Mesenchymal stem cell (in vitro differentiated cells and primary cell): Measurements from ENCODE around the gene TDRD7.

Source experiments
- DNase-seq: peaks from one replicate; pipeline ENCODE4 v3.0.0-alpha.2; 2013
- H2AFZ ChIP-seq: one replicate; pipeline ENCODE4 v1.6.1; 2013; ENCODE audit warnings: low read depth, mild to moderate bottlenecking, control low read depth, inconsistent platforms, low read length, moderate library complexity
- H2AK5ac ChIP-seq: 2 replicates; pipeline ENCODE4 v1.6.1; 2013; ENCODE audit warnings: low read length, moderate library complexity, mild to moderate bottlenecking, inconsistent platforms; ENCODE audit not compliant: severe bottlenecking
- H2BK120ac ChIP-seq: one replicate; pipeline ENCODE4 v1.6.1; 2013; ENCODE audit warnings: low read depth, mild to moderate bottlenecking, inconsistent platforms, low read length, moderate library complexity
- H2BK12ac ChIP-seq, 2 experiments: one replicate each; pipeline ENCODE4 v1.6.1; 2013; ENCODE audit warnings: inconsistent platforms in 2 of 2, low read length in 2 of 2, mild to moderate bottlenecking in 2 of 2, moderate library complexity in 2 of 2, control low read depth in 1 of 2
- H2BK15ac ChIP-seq: one replicate; pipeline ENCODE4 v1.6.1; 2013; ENCODE audit warnings: mild to moderate bottlenecking, low read depth, inconsistent platforms; ENCODE audit not compliant: poor library complexity, severe bottlenecking
- H2BK5ac ChIP-seq: 2 replicates; pipeline ENCODE4 v1.6.1; 2013; ENCODE audit warnings: low read depth, mild to moderate bottlenecking, low read length, control low read depth, inconsistent platforms; ENCODE audit not compliant: poor library complexity, severe bottlenecking
- H3K14ac ChIP-seq, 2 experiments: one replicate each; pipeline ENCODE4 v1.6.1; 2013; ENCODE audit warnings: inconsistent platforms in 2 of 2, low read length in 2 of 2, control low read depth in 1 of 2, mild to moderate bottlenecking in 1 of 2, moderate library complexity in 1 of 2
- H3K18ac ChIP-seq, 2 experiments: one replicate each; pipeline ENCODE4 v1.6.1; 2013; ENCODE audit warnings: inconsistent platforms in 2 of 2, low read length in 2 of 2, control low read depth in 1 of 2, low read depth in 1 of 2, mild to moderate bottlenecking in 1 of 2
- H3K23ac ChIP-seq, 2 experiments: one replicate each; pipeline ENCODE4 v1.6.1; 2013; ENCODE audit warnings: inconsistent platforms in 2 of 2, low read length in 2 of 2, mild to moderate bottlenecking in 2 of 2, moderate library complexity in 2 of 2, control low read depth in 1 of 2
- H3K27ac ChIP-seq: 2 replicates; pipeline ENCODE4 v1.5.1; 2013; ENCODE audit warnings: mild to moderate bottlenecking, moderate library complexity, low read length, control low read depth, inconsistent platforms; ENCODE audit not compliant: poor library complexity, severe bottlenecking
- H3K27me3 ChIP-seq, 2 experiments: 2 replicates each; pipeline versions ENCODE4 v1.6.1 to v1.7.0; 2013; ENCODE audit warnings: low read length in 2 of 2, mild to moderate bottlenecking in 2 of 2, moderate library complexity in 2 of 2, control low read depth in 1 of 2, inconsistent platforms in 1 of 2; ENCODE audit not compliant: control insufficient read depth in 1 of 2, insufficient read depth in 1 of 2
- H3K36me3 ChIP-seq, 2 experiments: 2 replicates each; pipeline versions ENCODE4 v1.6.1 to v1.7.0; 2013; ENCODE audit warnings: low read length in 2 of 2, control low read depth in 1 of 2, inconsistent platforms in 1 of 2, low read depth in 1 of 2, mild to moderate bottlenecking in 1 of 2; ENCODE audit not compliant: insufficient read depth in 2 of 2, control insufficient read depth in 1 of 2
- H3K4ac ChIP-seq, 2 experiments: one replicate each; pipeline ENCODE4 v1.6.1; 2013; ENCODE audit warnings: inconsistent platforms in 2 of 2, low read length in 2 of 2, mild to moderate bottlenecking in 2 of 2, moderate library complexity in 2 of 2, control low read depth in 1 of 2, low read depth in 1 of 2
- H3K4me1 ChIP-seq: 2 replicates; pipeline ENCODE4 v1.6.1; 2013; ENCODE audit warnings: low read depth, low read length, control low read depth; ENCODE audit not compliant: control insufficient read depth, insufficient read depth
- H3K4me2 ChIP-seq: 2 replicates; pipeline ENCODE4 v1.6.1; 2013; ENCODE audit warnings: low read length, mild to moderate bottlenecking, inconsistent platforms; ENCODE audit not compliant: poor library complexity, severe bottlenecking
- H3K4me3 ChIP-seq, 2 experiments: 2 replicates each; pipeline versions ENCODE4 v1.5.1 to v1.7.0; 2013; ENCODE audit warnings: low read length in 2 of 2, mild to moderate bottlenecking in 2 of 2, control low read depth in 1 of 2, low read depth in 1 of 2; ENCODE audit not compliant: insufficient read depth in 1 of 2
- H3K79me1 ChIP-seq: replicated peaks from 2 replicates; pipeline ENCODE4 v1.6.1; 2013; ENCODE audit warnings: mild to moderate bottlenecking, control low read depth, low read length, inconsistent platforms; ENCODE audit not compliant: poor library complexity, severe bottlenecking
- H3K9ac ChIP-seq: 2 replicates; pipeline ENCODE4 v1.7.0; 2013; ENCODE audit warnings: mild to moderate bottlenecking, low read length, moderate library complexity
- H3K9me3 ChIP-seq: 2 replicates; pipeline ENCODE4 v1.7.0; 2013; ENCODE audit warnings: mild to moderate bottlenecking, low read length; ENCODE audit not compliant: control insufficient read depth
- H4K8ac ChIP-seq: one replicate; pipeline ENCODE4 v1.6.1; 2013; ENCODE audit warnings: inconsistent platforms, mild to moderate bottlenecking, low read length, moderate library complexity
- H4K91ac ChIP-seq: one replicate; pipeline ENCODE4 v1.6.1; 2013; ENCODE audit warnings: mild to moderate bottlenecking, low read length, inconsistent platforms
- WGBS: methylation state at CpG from one replicate; pipeline ENCODE4 v1.1.7; 2013; ENCODE audit warnings: mixed read lengths; 5-methylcytosine and 5-hydroxymethylcytosine counted together

The TDRD7 gene

GRCh38 chr9:97507428-97507984 lies 95.6 kb downstream of the TDRD7 start:
- Histone ChIP-seq H3K27ac (no peak overlapping the region), H2BK12ac (no peak overlapping the region), H3K4me2 (no peak overlapping the region), H2BK5ac (no peak overlapping the region), H3K4me3 (no peak overlapping the region), H4K8ac (no peak overlapping the region), H3K36me3 (no peaks in the 10 kb centered on the region), H3K79me1 (no peaks in the 10 kb centered on the region), H3K23ac (no peak overlapping the region), H2AK5ac (no peak overlapping the region), H3K4me1 (peaks cover 13% of the 10 kb centered on the region), H3K27me3 (peaks cover 20 to 40% of the 10 kb centered on the region in 2 experiments), H3K9ac (no peak overlapping the region), H2AFZ (no peak overlapping the region), H2BK120ac (no peak overlapping the region), H3K4ac (no peak overlapping the region), H2BK15ac (no peak overlapping the region), H4K91ac (no peak overlapping the region), H3K14ac (no peak overlapping the region), H3K9me3 (no peaks in the 10 kb centered on the region), H3K18ac (no peak overlapping the region)
- WGBS, result 90% methylated on average over 4 of the region's 5 CpGs
- no peak for DNase-seq

- no peak overlapping the region for H3K27ac ChIP-seq
- H2BK120ac ChIP-seq, result no peak overlapping the region
Measured at GRCh38 chr9:97508852-97509251, 97.0 kb downstream of the TDRD7 start.

GRCh38 chr9:97510797-97511654 lies 99.1 kb downstream of the TDRD7 start:
- Histone ChIP-seq H3K4me1 (peaks cover 7% of the 10 kb centered on the region), H3K27me3 (peaks cover 5 to 6% of the 10 kb centered on the region in 2 experiments), H3K18ac (no peak overlapping the region), H2BK15ac (no peak overlapping the region), H3K4me2 (no peak overlapping the region), H3K79me1 (no peaks in the 10 kb centered on the region), H3K4ac (no peak overlapping the region), H3K9ac (peak overlapping the region; percentile 43), H4K91ac (no peak overlapping the region), H2BK12ac (no peak overlapping the region), H3K4me3 (peak overlapping the region in 1 of 2 experiments; percentile 37), H3K23ac (no peak overlapping the region), H2BK120ac (no peak overlapping the region), H3K36me3 (no peaks in the 10 kb centered on the region), H4K8ac (no peak overlapping the region), H3K9me3 (no peaks in the 10 kb centered on the region), H2AFZ (no peak overlapping the region), H3K14ac (no peak overlapping the region), H2AK5ac (no peak overlapping the region), H2BK5ac (no peak overlapping the region), H3K27ac (no peak overlapping the region)
- DNase-seq, result peak; percentile 88
- WGBS, result 65% methylated on average over 10 of the region's 10 CpGs

More at GRCh38 chr9:97508852-97509251, 97.0 kb downstream of the TDRD7 start:
- no peak overlapping the region for H3K4me2 ChIP-seq
- no peak overlapping the region for H4K8ac ChIP-seq
- H3K79me1 ChIP-seq, result no peaks in the 10 kb centered on the region
- H3K4ac ChIP-seq, result no peak overlapping the region
- H2AK5ac ChIP-seq, result no peak overlapping the region
- no peak overlapping the region for H3K9ac ChIP-seq
- H2BK5ac ChIP-seq, result no peak overlapping the region
- H4K91ac ChIP-seq, result no peak overlapping the region
- no peak overlapping the region for H3K14ac ChIP-seq
- no peak for DNase-seq
- H3K18ac ChIP-seq, result no peak overlapping the region
- peaks cover 6 to 27% of the 10 kb centered on the region in 2 experiments for H3K27me3 ChIP-seq
- no peaks in the 10 kb centered on the region for H3K9me3 ChIP-seq
- no peak overlapping the region for H3K4me3 ChIP-seq
- H3K4me1 ChIP-seq, result peaks cover 7% of the 10 kb centered on the region
- H2BK15ac ChIP-seq, result no peak overlapping the region
- no peak overlapping the region for H2AFZ ChIP-seq
- H2BK12ac ChIP-seq, result no peak overlapping the region
- no peak overlapping the region for H3K23ac ChIP-seq
- no peaks in the 10 kb centered on the region for H3K36me3 ChIP-seq
- WGBS, result 95% methylated on average over 3 of the region's 4 CpGs

- no peak overlapping the region for H4K8ac ChIP-seq
- no peak overlapping the region for H3K4me3 ChIP-seq
- no peak overlapping the region for H3K23ac ChIP-seq
- H3K4me2 ChIP-seq, result no peak overlapping the region
- no peak overlapping the region for H3K27ac ChIP-seq
- H2BK15ac ChIP-seq, result no peak overlapping the region
- no peak overlapping the region for H2BK5ac ChIP-seq
- no peaks in the 10 kb centered on the region for H3K79me1 ChIP-seq
- H3K4me1 ChIP-seq, result peaks cover 7% of the 10 kb centered on the region
- H3K18ac ChIP-seq, result no peak overlapping the region
- no peak overlapping the region for H2AK5ac ChIP-seq
- H3K14ac ChIP-seq, result no peak overlapping the region
- no peaks in the 10 kb centered on the region for H3K36me3 ChIP-seq
- no peak overlapping the region for H2BK12ac ChIP-seq
- H3K4ac ChIP-seq, result no peak overlapping the region
- WGBS, result 84% methylated on average over 5 of the region's 6 CpGs
- peaks cover 4 to 11% of the 10 kb centered on the region in 2 experiments for H3K27me3 ChIP-seq
- no peaks in the 10 kb centered on the region for H3K9me3 ChIP-seq
- no peak overlapping the region for H4K91ac ChIP-seq
- no peak for DNase-seq
- no peak overlapping the region for H2AFZ ChIP-seq
- H3K9ac ChIP-seq, result peak overlapping the region; percentile 38
- H2BK120ac ChIP-seq, result no peak overlapping the region
Measured at GRCh38 chr9:97511655-97512427, 99.9 kb downstream of the TDRD7 start.
